ENCODE data around the gene GGA1. TPM values are rescaled to one million over a fixed set of nuclear protein-coding genes. Genes with fewer than 3 reads are reported as not detected.

GGA1 gene
- polyA plus RNA-seq, 4 donors: 42.8 to 73.2 (median 56.0) TPM

DNA sequence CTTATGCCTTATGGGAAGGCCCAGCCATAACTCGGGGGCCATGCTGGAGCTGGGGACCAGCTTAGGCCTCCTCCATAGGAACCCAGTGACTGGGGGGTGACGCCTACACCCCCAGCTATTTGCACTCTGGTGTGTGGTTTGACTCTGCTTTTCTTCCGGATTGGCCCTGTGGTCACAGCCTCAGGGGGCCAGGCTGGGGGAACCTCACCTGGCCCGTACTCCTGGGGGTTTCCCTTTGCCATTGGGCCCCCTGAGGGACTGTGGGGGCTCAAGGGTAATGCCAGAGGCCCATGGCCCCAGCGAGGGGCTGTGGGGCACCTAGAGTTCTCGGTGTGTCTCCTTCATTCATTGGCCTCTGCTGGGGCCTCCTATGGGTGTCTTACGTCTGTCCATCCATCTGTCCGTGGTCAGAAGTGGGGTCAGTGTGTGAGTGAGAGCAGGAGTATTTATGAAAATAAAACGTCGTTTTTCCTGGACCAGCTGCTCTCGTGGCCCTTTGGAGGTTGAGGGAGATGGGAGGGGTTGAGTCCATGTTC, 24.5 kb downstream of the GGA1 start:
- DNase-seq: no peak
- Histone ChIP-seq H3K27me3 (ENCODE audit: control insufficient read depth in 3 of 3, insufficient read depth in 3 of 3, low read length in 3 of 3) (no peaks in the 10 kb centered on the region), H3K4me1 (ENCODE audit: control insufficient read depth in 3 of 3, insufficient read depth in 2 of 3, low read depth in 1 of 3, low read length in 2 of 3) (peaks cover 18 to 85% (median 34%) of the 10 kb centered on the region in 3 donors), H3K36me3 (ENCODE audit: control insufficient read depth in 3 of 3, insufficient read depth in 2 of 3, low read depth in 1 of 3, low read length in 3 of 3) (peaks cover 0 to 82% (median 6%) of the 10 kb centered on the region in 3 donors), H3K4me3 (ENCODE audit: low read depth in 1 of 3, low read length in 3 of 3) (peak overlapping the region in 1 of 3 donors; percentile 5), H3K27ac (ENCODE audit: low read depth in 1 of 3, low read length in 2 of 3) (peak overlapping the region; percentile 84 to 96 (median 85)), H3K9me3 (ENCODE audit: control insufficient read depth in 2 of 2, insufficient read depth in 1 of 2, low read depth in 1 of 2, low read length in 1 of 2) (no peaks in the 10 kb centered on the region)
- no peak for FAIRE-seq
- 33 to 43% (median 34%) methylated on average over 10 to 11 of the region's 11 CpGs for WGBS, 3 donors

DNA sequence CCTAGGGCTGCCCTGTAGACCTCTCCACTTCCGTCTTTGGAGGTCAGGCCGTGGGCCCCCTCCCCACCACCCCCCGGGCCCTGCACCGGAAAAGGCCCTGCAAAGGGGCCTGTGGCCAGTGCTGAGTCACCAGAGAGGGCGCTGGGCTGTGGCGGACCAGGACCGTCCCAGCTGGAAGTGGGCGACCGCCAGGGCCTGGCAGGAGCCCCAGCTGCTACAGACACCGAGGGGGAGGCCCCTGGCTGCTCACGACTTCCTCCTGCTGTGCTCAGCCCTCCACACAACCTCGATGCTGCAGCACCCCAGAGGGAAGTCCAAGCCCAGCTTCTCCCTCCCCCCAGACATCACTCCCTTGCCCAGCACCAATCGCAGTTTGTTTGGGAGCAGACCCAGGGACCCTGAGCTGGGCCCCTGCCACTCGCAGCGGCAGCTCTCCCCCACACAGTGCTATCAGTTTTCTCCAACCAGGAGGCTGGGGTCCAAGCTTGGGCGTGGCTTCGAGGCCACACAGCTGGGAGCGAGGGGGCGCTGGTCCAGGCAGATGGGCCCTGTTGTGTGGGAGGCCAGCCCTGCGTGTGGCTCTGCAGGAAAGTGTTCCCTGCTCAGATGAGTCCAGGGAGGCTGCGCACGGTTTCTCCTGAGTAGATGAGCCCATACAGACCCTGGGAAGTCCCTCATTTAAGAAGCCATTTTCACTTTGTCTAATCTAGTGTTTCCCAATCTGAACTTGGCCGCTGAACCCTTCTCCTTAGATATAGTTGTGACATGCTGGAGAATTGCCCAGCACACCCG, 25.2 kb downstream of the GGA1 start:
- peak overlapping the region in 1 of 3 donors; percentile 5 for H3K4me3 ChIP-seq (ENCODE audit: low read depth in 1 of 3, low read length in 3 of 3)
- DNase-seq: peak; percentile 59 to 87
- H3K4me1 ChIP-seq (ENCODE audit: control insufficient read depth in 3 of 3, insufficient read depth in 2 of 3, low read depth in 1 of 3, low read length in 2 of 3): peaks cover 18 to 90% (median 34%) of the 10 kb centered on the region in 3 donors
- peak overlapping the region; percentile 84 to 96 (median 85) for H3K27ac ChIP-seq (ENCODE audit: low read depth in 1 of 3, low read length in 2 of 3)
- FAIRE-seq: no peak
- H3K27me3 ChIP-seq (ENCODE audit: control insufficient read depth in 3 of 3, insufficient read depth in 3 of 3, low read length in 3 of 3): no peaks in the 10 kb centered on the region
- 5 to 14% (median 6%) methylated on average over 22 to 24 of the region's 24 CpGs for WGBS, 3 donors
- H3K9me3 ChIP-seq (ENCODE audit: control insufficient read depth in 2 of 2, insufficient read depth in 1 of 2, low read depth in 1 of 2, low read length in 1 of 2): no peaks in the 10 kb centered on the region
- H3K36me3 ChIP-seq (ENCODE audit: control insufficient read depth in 3 of 3, insufficient read depth in 2 of 3, low read depth in 1 of 3, low read length in 3 of 3): peaks cover 0 to 77% (median 6%) of the 10 kb centered on the region in 3 donors

GRCh38 chr22:37634417-37634924, 25.8 kb downstream of the GGA1 start:
- no peaks in the 10 kb centered on the region for H3K27me3 ChIP-seq (ENCODE audit: control insufficient read depth in 3 of 3, insufficient read depth in 3 of 3, low read length in 3 of 3)
- peak in 1 of 2 donors; percentile 64 for DNase-seq
- H3K27ac ChIP-seq (ENCODE audit: low read depth in 1 of 3, low read length in 2 of 3): peak overlapping the region; percentile 84 to 96 (median 85)
- H3K4me3 ChIP-seq (ENCODE audit: low read depth in 1 of 3, low read length in 3 of 3): peak overlapping the region in 1 of 3 donors; percentile 30
- no peak for FAIRE-seq
- 23 to 36% (median 23%) methylated on average over 8 of the region's 8 CpGs for WGBS, 3 donors
- peaks cover 0 to 70% (median 4%) of the 10 kb centered on the region in 3 donors for H3K36me3 ChIP-seq (ENCODE audit: control insufficient read depth in 3 of 3, insufficient read depth in 2 of 3, low read depth in 1 of 3, low read length in 3 of 3)
- H3K4me1 ChIP-seq (ENCODE audit: control insufficient read depth in 3 of 3, insufficient read depth in 2 of 3, low read depth in 1 of 3, low read length in 2 of 3): peaks cover 18 to 94% (median 34%) of the 10 kb centered on the region in 3 donors
- no peaks in the 10 kb centered on the region for H3K9me3 ChIP-seq (ENCODE audit: control insufficient read depth in 2 of 2, insufficient read depth in 1 of 2, low read depth in 1 of 2, low read length in 1 of 2)

GRCh38 chr22:37635157-37635556, 26.5 kb downstream of the GGA1 start:
- Histone ChIP-seq H3K4me3 (ENCODE audit: low read depth in 1 of 3, low read length in 3 of 3) (peak overlapping the region in 1 of 3 donors; percentile 30), H3K27ac (ENCODE audit: low read depth in 1 of 3, low read length in 2 of 3) (peak overlapping the region; percentile 84 to 96 (median 85)), H3K4me1 (ENCODE audit: control insufficient read depth in 3 of 3, insufficient read depth in 2 of 3, low read depth in 1 of 3, low read length in 2 of 3) (peaks cover 18 to 89% (median 34%) of the 10 kb centered on the region in 3 donors), H3K27me3 (ENCODE audit: control insufficient read depth in 3 of 3, insufficient read depth in 3 of 3, low read length in 3 of 3) (no peaks in the 10 kb centered on the region), H3K9me3 (ENCODE audit: control insufficient read depth in 2 of 2, insufficient read depth in 1 of 2, low read depth in 1 of 2, low read length in 1 of 2) (no peaks in the 10 kb centered on the region), H3K36me3 (ENCODE audit: control insufficient read depth in 3 of 3, insufficient read depth in 2 of 3, low read depth in 1 of 3, low read length in 3 of 3) (peaks cover 0 to 64% (median 0%) of the 10 kb centered on the region in 3 donors)
- FAIRE-seq (no peak), DNase-seq (no peak)
- 79 to 88% (median 85%) methylated on average over 7 of the region's 7 CpGs for WGBS, 3 donors

DNA sequence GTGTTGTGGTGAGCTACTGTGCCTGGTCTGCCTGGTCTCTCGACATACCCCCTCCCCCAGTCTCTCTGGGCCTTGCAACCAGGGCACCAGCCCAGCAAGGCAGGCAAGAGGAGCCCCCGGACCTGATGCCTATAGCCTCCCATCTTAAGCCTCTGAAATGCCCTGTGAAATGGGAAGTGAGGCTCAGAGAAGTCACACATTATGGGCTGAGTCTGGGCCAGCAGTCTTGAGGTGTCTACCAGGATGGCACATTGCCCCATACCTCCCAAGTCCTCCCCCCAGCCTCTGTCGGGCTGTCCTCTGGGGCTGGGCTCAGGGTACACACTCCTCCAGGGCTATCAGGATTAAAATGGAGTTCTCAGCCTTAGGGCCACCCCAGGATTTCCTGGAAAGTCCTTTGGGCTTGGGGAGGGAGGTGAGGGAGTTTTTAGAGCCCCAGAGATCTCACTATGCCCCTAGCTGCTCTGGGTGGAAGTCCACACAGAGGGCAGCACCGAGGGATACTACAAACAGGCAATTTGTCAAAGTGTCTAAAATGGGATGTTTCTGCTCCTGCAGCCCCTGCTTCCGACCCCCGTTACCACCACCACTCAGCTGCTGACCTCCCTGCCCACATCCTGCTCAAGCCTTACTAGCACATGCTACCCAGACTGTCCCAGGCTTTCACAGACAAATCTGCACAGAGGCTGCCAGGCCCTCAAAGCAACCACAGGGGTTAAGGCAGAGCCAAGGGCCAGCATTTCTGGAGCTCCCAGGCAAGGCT, 27.7 kb downstream of the GGA1 start:
- DNase-seq: peak; percentile 36 to 57
- WGBS, 3 donors: 45 to 54% (median 49%) methylated on average over 6 of the region's 6 CpGs
- no peak for FAIRE-seq

DNA sequence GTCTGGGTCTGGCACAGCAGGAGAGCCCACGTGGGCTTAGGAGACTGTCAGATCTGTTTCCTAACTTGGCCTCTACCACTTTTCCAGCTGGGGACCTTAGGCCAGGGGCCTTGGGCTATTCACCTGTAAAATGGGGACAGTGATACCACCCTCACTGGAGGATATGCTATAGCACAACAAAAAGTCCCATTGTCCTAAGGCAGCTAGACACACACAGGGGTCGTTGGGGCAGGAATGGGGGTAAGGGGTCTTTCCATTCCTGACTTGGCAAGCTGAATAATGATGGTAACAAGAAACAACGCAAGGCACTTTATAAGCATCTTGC, 28.3 kb downstream of the GGA1 start:
- H3K27me3 ChIP-seq (ENCODE audit: control insufficient read depth in 3 of 3, insufficient read depth in 3 of 3, low read length in 3 of 3): no peaks in the 10 kb centered on the region
- 46 to 61% (median 59%) methylated on average over 3 of the region's 3 CpGs for WGBS, 3 donors
- peaks cover 18 to 85% (median 30%) of the 10 kb centered on the region in 3 donors for H3K4me1 ChIP-seq (ENCODE audit: control insufficient read depth in 3 of 3, insufficient read depth in 2 of 3, low read depth in 1 of 3, low read length in 2 of 3)
- H3K4me3 ChIP-seq (ENCODE audit: low read depth in 1 of 3, low read length in 3 of 3): no peak overlapping the region
- H3K9me3 ChIP-seq (ENCODE audit: control insufficient read depth in 2 of 2, insufficient read depth in 1 of 2, low read depth in 1 of 2, low read length in 1 of 2): no peaks in the 10 kb centered on the region
- DNase-seq (no peak), FAIRE-seq (no peak)
- H3K27ac ChIP-seq (ENCODE audit: low read depth in 1 of 3, low read length in 2 of 3): peak overlapping the region; percentile 55 to 96 (median 72)
- H3K36me3 ChIP-seq (ENCODE audit: control insufficient read depth in 3 of 3, insufficient read depth in 2 of 3, low read depth in 1 of 3, low read length in 3 of 3): peaks cover 0 to 56% (median 0%) of the 10 kb centered on the region in 3 donors

More for the DNA sequence above, 27.7 kb downstream of the GGA1 start:
- no peaks in the 10 kb centered on the region for H3K27me3 ChIP-seq (ENCODE audit: control insufficient read depth in 3 of 3, insufficient read depth in 3 of 3, low read length in 3 of 3)
- no peak overlapping the region for H3K4me3 ChIP-seq (ENCODE audit: low read depth in 1 of 3, low read length in 3 of 3)
- peaks cover 0 to 56% (median 0%) of the 10 kb centered on the region in 3 donors for H3K36me3 ChIP-seq (ENCODE audit: control insufficient read depth in 3 of 3, insufficient read depth in 2 of 3, low read depth in 1 of 3, low read length in 3 of 3)
- peaks cover 18 to 85% (median 33%) of the 10 kb centered on the region in 3 donors for H3K4me1 ChIP-seq (ENCODE audit: control insufficient read depth in 3 of 3, insufficient read depth in 2 of 3, low read depth in 1 of 3, low read length in 2 of 3)
- H3K9me3 ChIP-seq (ENCODE audit: control insufficient read depth in 2 of 2, insufficient read depth in 1 of 2, low read depth in 1 of 2, low read length in 1 of 2): no peaks in the 10 kb centered on the region
- peak overlapping the region; percentile 55 to 96 (median 72) for H3K27ac ChIP-seq (ENCODE audit: low read depth in 1 of 3, low read length in 2 of 3)

DNA sequence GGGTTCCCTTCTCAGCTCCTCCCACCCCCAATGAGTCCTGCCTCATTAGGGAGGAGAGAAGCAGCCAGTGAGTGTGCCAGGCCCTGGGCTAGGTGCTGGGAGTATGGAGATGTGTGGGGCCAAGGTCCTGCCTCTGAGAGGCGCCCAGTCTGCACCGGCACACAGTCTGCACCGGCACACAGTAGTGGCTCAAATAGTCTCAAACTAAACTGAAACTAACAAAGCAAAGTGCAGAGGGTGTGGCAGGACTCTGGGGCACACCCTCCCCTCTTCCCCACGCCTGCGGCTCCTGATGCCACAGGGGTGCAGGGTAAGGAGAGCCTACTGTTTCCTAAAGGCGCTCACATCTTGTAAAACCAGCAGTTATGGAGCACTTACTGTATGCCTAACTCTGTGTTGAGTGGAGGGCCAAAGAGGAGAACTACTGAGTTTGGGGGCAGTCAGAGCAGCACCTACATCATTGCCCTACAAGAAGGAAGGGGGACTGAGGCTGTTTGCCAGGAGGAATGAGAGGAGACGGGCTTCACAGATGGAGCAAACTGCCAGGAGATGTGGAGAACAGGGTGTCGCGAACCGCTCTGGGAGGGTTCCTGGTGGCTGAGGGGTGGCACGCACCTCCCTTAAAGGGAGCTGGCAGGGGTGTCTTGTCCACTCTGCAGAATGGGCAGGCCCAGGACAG, 29.9 kb downstream of the GGA1 start:
- 5 to 29% (median 19%) methylated on average over 11 of the region's 11 CpGs for WGBS, 3 donors
- DNase-seq: peak; percentile 93 to 98
- Histone ChIP-seq H3K36me3 (ENCODE audit: control insufficient read depth in 3 of 3, insufficient read depth in 2 of 3, low read depth in 1 of 3, low read length in 3 of 3) (peaks cover 0 to 58% (median 0%) of the 10 kb centered on the region in 3 donors), H3K27ac (ENCODE audit: low read depth in 1 of 3, low read length in 2 of 3) (peak overlapping the region; percentile 91 to 96 (median 92)), H3K9me3 (ENCODE audit: control insufficient read depth in 2 of 2, insufficient read depth in 1 of 2, low read depth in 1 of 2, low read length in 1 of 2) (no peaks in the 10 kb centered on the region), H3K4me1 (ENCODE audit: control insufficient read depth in 3 of 3, insufficient read depth in 2 of 3, low read depth in 1 of 3, low read length in 2 of 3) (peaks cover 12 to 84% (median 30%) of the 10 kb centered on the region in 3 donors), H3K27me3 (ENCODE audit: control insufficient read depth in 3 of 3, insufficient read depth in 3 of 3, low read length in 3 of 3) (no peaks in the 10 kb centered on the region), H3K4me3 (ENCODE audit: low read depth in 1 of 3, low read length in 3 of 3) (peak overlapping the region in 2 of 3 donors; percentile 78 to 81)
- no peak for FAIRE-seq
